HCT116 (cell line): ENCODE data around the gene LY9. TPM values are rescaled to one million over a fixed set of nuclear protein-coding genes. Genes with fewer than 3 reads are reported as not detected.

Experiments
- ATAC-seq: fragments of 200-7000 bp; cut with Tn5 transposase; 2 replicates; pipeline ENCODE4 v1.9.1; 2020; ENCODE audit warnings: mild to moderate bottlenecking, moderate library complexity
- BruUV-seq: library from RNA; stranded (reverse); fragments of 400-500 nt; replicated peaks from 2 replicates; lab custom pipeline; 2021; lab: Mats Ljungman, UMichigan
- CTCF ChIA-PET: fragments of 300-600 bp; sonication (Branson Sonifier 250); formaldehyde crosslinking; loops from one replicate; lab custom pipeline; 2021; ENCODE audit warnings: antibody characterized with exemption; lab: Charles Lee
- POLR2A ChIA-PET: fragments of 300-600, 350-600 bp; sonication (Branson Sonifier 250); formaldehyde crosslinking; loops from one replicate; lab custom pipeline; 2021; ENCODE audit warnings: antibody characterized with exemption; lab: Charles Lee
- RAD21 ChIA-PET, 2 experiments: fragments of 300-600 bp; sonication (Branson Sonifier 250); formaldehyde crosslinking; loops; one replicate each; lab custom pipeline; 2023; ENCODE audit warnings: low total read pairs in 2 of 2; ENCODE audit not compliant: uncharacterized antibody in 2 of 2, unreplicated experiment in 2 of 2, low non-redundant PET in 1 of 2; lab: Charles Lee
- DNase-seq: peaks from one replicate; pipeline ENCODE4 v3.0.0-alpha.2; 2010; ENCODE audit warnings: low read depth, low spot score
- H2AFZ ChIP-seq: fragments of 200-600 bp; shearing (Covaris generic), sonication (generic); 2 replicates; pipeline ENCODE4 v1.6.1; 2017; ENCODE audit warnings: low read depth, mixed run types, mixed read lengths, antibody characterized with exemption, low read length; ENCODE audit not compliant: poor library complexity, severe bottlenecking
- H3K27ac ChIP-seq: 2 replicates; pipeline ENCODE4 v1.5.1; 2012; ENCODE audit warnings: low read depth, low read length
- H3K27me3 ChIP-seq: fragments of 200-600 bp; sonication (generic); 2 replicates; pipeline ENCODE4 v1.6.1; 2016; ENCODE audit warnings: mixed run types, low read length, mixed read lengths; ENCODE audit not compliant: insufficient read depth
- H3K36me3 ChIP-seq, 2 experiments: fragments of 200-500 bp in 1 of 2; fragments of 200-600 bp in 1 of 2; sonication (Bioruptor generic) in 1 of 2; sonication (generic) in 1 of 2; 2 replicates each; pipeline versions ENCODE4 v1.5.1 to v1.6.1; 2014 to 2016; ENCODE audit warnings: low read length in 2 of 2, inconsistent platforms in 1 of 2, mixed read lengths in 1 of 2, mixed run types in 1 of 2; ENCODE audit not compliant: insufficient read depth in 2 of 2, control insufficient read depth in 1 of 2
- H3K4me1 ChIP-seq, 2 experiments: fragments of 200-600 bp in 1 of 2; sonication (generic) in 1 of 2; 2 replicates each; pipeline versions ENCODE4 v1.5.1 to v1.6.1; 2012 to 2017; ENCODE audit warnings: low read length in 2 of 2, inconsistent platforms in 1 of 2, mild to moderate bottlenecking in 1 of 2, mixed read lengths in 1 of 2, mixed run types in 1 of 2, moderate library complexity in 1 of 2; ENCODE audit not compliant: insufficient read depth in 2 of 2, control insufficient read depth in 1 of 2
- H3K4me2 ChIP-seq: fragments of 200-600 bp; sonication (generic); 2 replicates; pipeline ENCODE4 v1.6.1; 2017; ENCODE audit warnings: mixed run types, low read length, mixed read lengths
- H3K4me3 ChIP-seq, 2 experiments: fragments of 200-600 bp in 1 of 2; sonication (generic) in 1 of 2; replicated peaks in 1 of 2; 2 replicates each; pipeline ENCODE4 v1.5.1; 2011 to 2016; ENCODE audit warnings: low read length in 2 of 2, control low read depth in 1 of 2, low read depth in 1 of 2, mild to moderate bottlenecking in 1 of 2, mixed read lengths in 1 of 2, mixed run types in 1 of 2
- H3K79me2 ChIP-seq: fragments of 200-600 bp; sonication (generic); 2 replicates; pipeline ENCODE4 v1.6.1; 2017; ENCODE audit warnings: mild to moderate bottlenecking, mixed run types, low read length, moderate library complexity, mixed read lengths; ENCODE audit not compliant: insufficient read depth
- H3K9ac ChIP-seq: fragments of 200-600 bp; sonication (generic); 2 replicates; pipeline ENCODE4 v1.6.1; 2016; ENCODE audit warnings: low read length, mixed read lengths
- H3K9me2 ChIP-seq: fragments of 200-600 bp; sonication (generic), shearing (Covaris generic); 2 replicates; pipeline ENCODE4 v1.6.1; 2017; ENCODE audit warnings: mixed run types, mild to moderate bottlenecking, moderate library complexity; ENCODE audit not compliant: insufficient read depth
- H3K9me3 ChIP-seq, 2 experiments: fragments of 200-500 bp in 1 of 2; fragments of 200-600 bp in 1 of 2; sonication (Bioruptor generic) in 1 of 2; sonication (generic) in 1 of 2; 2 replicates each; pipeline ENCODE4 v1.6.1; 2014 to 2017; ENCODE audit warnings: low read length in 2 of 2, mixed read lengths in 2 of 2, inconsistent platforms in 1 of 2, low read depth in 1 of 2, mild to moderate bottlenecking in 1 of 2, mixed run types in 1 of 2, moderate library complexity in 1 of 2; ENCODE audit not compliant: control insufficient read depth in 1 of 2, insufficient read depth in 1 of 2
- H4K20me1 ChIP-seq: fragments of 200-600 bp; sonication (generic), shearing (Covaris generic); 2 replicates; pipeline ENCODE4 v1.6.1; 2017; ENCODE audit warnings: mixed run types, mild to moderate bottlenecking, moderate library complexity; ENCODE audit not compliant: insufficient read depth
- CEBPB ChIP-seq: IDR thresholded peaks from 2 replicates; pipeline ENCODE4 v1.6.1; 2012; ENCODE audit warnings: low read depth
- ELF1 ChIP-seq: IDR thresholded peaks from 2 replicates; pipeline ENCODE4 v1.6.1; 2012; ENCODE audit warnings: low read depth, borderline replicate concordance
- EZH2 ChIP-seq: fragments of 200-600 bp; sonication (generic); IDR thresholded peaks from 2 replicates; pipeline ENCODE4 v1.6.1; 2017; ENCODE audit warnings: antibody characterized with exemption, mixed run types
- EZH2phosphoT487 ChIP-seq: fragments of 200-600 bp; IDR thresholded peaks from 2 replicates; pipeline ENCODE4 v1.6.1; 2018; ENCODE audit warnings: antibody characterized with exemption, borderline replicate concordance
- FOSL1 ChIP-seq: IDR thresholded peaks from 2 replicates; pipeline ENCODE4 v1.6.1; 2012; ENCODE audit warnings: low read depth
- JUND ChIP-seq: IDR thresholded peaks from 2 replicates; pipeline ENCODE4 v1.6.1; 2012
- POLR2A ChIP-seq: IDR thresholded peaks from 2 replicates; pipeline ENCODE4 v1.7.0; 2011; ENCODE audit warnings: borderline replicate concordance; ENCODE audit not compliant: insufficient read depth, insufficient read length; ENCODE audit errors: extremely low read depth
- POLR2AphosphoS5 ChIP-seq: IDR thresholded peaks from 2 replicates; pipeline ENCODE4 v1.6.1; 2011; ENCODE audit warnings: mild to moderate bottlenecking, low read depth, low read length, moderate library complexity
- RAD21 ChIP-seq: IDR thresholded peaks from 2 replicates; pipeline ENCODE4 v1.6.1; 2012; ENCODE audit warnings: low read depth, mild to moderate bottlenecking
- REST ChIP-seq: IDR thresholded peaks from 2 replicates; pipeline ENCODE4 v1.6.1; 2012; ENCODE audit warnings: low read depth
- SIN3A ChIP-seq: IDR thresholded peaks from 2 replicates; pipeline ENCODE4 v1.6.1; 2012; ENCODE audit warnings: low read depth
- SP1 ChIP-seq: IDR thresholded peaks from 2 replicates; pipeline ENCODE4 v1.6.1; 2012; ENCODE audit warnings: low read depth
- YY1 ChIP-seq: IDR thresholded peaks from 2 replicates; pipeline ENCODE4 v1.6.1; 2011; ENCODE audit warnings: low read length, low read depth, moderate library complexity, mild to moderate bottlenecking; ENCODE audit not compliant: insufficient replicate concordance; ENCODE audit errors: extremely low read depth
- intact Hi-C: fragments of 100-400 bp; cut with micrococcal nuclease; formaldehyde crosslinking; loops from 2 replicates; pipeline ENCODE4 v1.10.0; 2022
- total RNA-seq: library from RNA; stranded (reverse); gene quantifications from one replicate; pipeline ENCODE4 v1.2.1, GENCODE V29; 2021; ENCODE audit not compliant: unreplicated experiment
- TF ChIP-seq, protein P1 (sequence below): IDR thresholded peaks from 2 replicates; pipeline ENCODE4 v1.6.1; 2012
- TF ChIP-seq, protein P2 (sequence below): IDR thresholded peaks from 2 replicates; pipeline ENCODE4 v1.6.1; 2011; ENCODE audit warnings: mild to moderate bottlenecking, low read length, moderate library complexity; ENCODE audit not compliant: insufficient replicate concordance; ENCODE audit errors: extremely low read depth
- TF ChIP-seq, protein P3 (sequence below), 3 experiments: fragments of 200-600 bp in 1 of 3; sonication (generic) in 1 of 3; IDR thresholded peaks in 2 of 3; conservative IDR thresholded peaks in 1 of 3; 2 replicates each; pipeline ENCODE4 v1.5.1; 2012 to 2017; ENCODE audit warnings: low read depth in 2 of 3, low read length in 2 of 3, antibody characterized with exemption in 1 of 3, borderline replicate concordance in 1 of 3, control low read depth in 1 of 3, mild to moderate bottlenecking in 1 of 3, mixed read lengths in 1 of 3, mixed run types in 1 of 3, moderate library complexity in 1 of 3; ENCODE audit not compliant: insufficient read depth in 1 of 3

The LY9 gene
- total RNA-seq, 1 experiment from 2014 or later: 0.22 TPM

- no peak overlapping the region for H3K4me3 ChIP-seq
- H3K9ac ChIP-seq: no peak overlapping the region
- intact Hi-C loops: no loop called here
- no peaks in the 10 kb centered on the region for H3K36me3 ChIP-seq
- H3K9me3 ChIP-seq: no peaks in the 10 kb centered on the region
- DNase-seq (no peak), ATAC-seq (no peak)
- no peaks in the 10 kb centered on the region for H3K79me2 ChIP-seq
- RAD21 ChIA-PET: no interaction called here
- peaks cover 7% of the 10 kb centered on the region; the same call in 1 of the 2 replicates for H3K27me3 ChIP-seq
- no peak overlapping the region for H3K4me2 ChIP-seq
- CTCF ChIA-PET: no interaction called here
- H4K20me1 ChIP-seq: no peaks in the 10 kb centered on the region
- H3K4me1 ChIP-seq: no peaks in the 10 kb centered on the region; a peak in 1 of 4 replicates
- no peak for TF ChIP-seq POLR2AphosphoS5
- TF ChIP-seq, protein P1, sequence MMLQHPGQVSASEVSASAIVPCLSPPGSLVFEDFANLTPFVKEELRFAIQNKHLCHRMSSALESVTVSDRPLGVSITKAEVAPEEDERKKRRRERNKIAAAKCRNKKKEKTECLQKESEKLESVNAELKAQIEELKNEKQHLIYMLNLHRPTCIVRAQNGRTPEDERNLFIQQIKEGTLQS: no peak
- no peak for TF ChIP-seq RAD21
- no peak for TF ChIP-seq REST
- no peak for TF ChIP-seq CEBPB
- TF ChIP-seq EZH2: no peak
- no peak for TF ChIP-seq POLR2A
- TF ChIP-seq, protein P2, sequence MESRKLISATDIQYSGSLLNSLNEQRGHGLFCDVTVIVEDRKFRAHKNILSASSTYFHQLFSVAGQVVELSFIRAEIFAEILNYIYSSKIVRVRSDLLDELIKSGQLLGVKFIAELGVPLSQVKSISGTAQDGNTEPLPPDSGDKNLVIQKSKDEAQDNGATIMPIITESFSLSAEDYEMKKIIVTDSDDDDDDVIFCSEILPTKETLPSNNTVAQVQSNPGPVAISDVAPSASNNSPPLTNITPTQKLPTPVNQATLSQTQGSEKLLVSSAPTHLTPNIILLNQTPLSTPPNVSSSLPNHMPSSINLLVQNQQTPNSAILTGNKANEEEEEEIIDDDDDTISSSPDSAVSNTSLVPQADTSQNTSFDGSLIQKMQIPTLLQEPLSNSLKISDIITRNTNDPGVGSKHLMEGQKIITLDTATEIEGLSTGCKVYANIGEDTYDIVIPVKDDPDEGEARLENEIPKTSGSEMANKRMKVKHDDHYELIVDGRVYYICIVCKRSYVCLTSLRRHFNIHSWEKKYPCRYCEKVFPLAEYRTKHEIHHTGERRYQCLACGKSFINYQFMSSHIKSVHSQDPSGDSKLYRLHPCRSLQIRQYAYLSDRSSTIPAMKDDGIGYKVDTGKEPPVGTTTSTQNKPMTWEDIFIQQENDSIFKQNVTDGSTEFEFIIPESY: no peak
- TF ChIP-seq ELF1: no peak
- no peak for TF ChIP-seq JUND
- no peak for TF ChIP-seq SIN3A
- TF ChIP-seq, protein P3, sequence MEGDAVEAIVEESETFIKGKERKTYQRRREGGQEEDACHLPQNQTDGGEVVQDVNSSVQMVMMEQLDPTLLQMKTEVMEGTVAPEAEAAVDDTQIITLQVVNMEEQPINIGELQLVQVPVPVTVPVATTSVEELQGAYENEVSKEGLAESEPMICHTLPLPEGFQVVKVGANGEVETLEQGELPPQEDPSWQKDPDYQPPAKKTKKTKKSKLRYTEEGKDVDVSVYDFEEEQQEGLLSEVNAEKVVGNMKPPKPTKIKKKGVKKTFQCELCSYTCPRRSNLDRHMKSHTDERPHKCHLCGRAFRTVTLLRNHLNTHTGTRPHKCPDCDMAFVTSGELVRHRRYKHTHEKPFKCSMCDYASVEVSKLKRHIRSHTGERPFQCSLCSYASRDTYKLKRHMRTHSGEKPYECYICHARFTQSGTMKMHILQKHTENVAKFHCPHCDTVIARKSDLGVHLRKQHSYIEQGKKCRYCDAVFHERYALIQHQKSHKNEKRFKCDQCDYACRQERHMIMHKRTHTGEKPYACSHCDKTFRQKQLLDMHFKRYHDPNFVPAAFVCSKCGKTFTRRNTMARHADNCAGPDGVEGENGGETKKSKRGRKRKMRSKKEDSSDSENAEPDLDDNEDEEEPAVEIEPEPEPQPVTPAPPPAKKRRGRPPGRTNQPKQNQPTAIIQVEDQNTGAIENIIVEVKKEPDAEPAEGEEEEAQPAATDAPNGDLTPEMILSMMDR (IDR thresholded peaks at IDR 0.05 in 2 of 3, conservative IDR thresholded peaks at IDR 0.05 in 1 of 3; ENCODE audit: borderline replicate concordance in 1 of 3, insufficient read depth in 1 of 3, low read depth in 2 of 3, low read length in 2 of 3): no peak
- TF ChIP-seq EZH2phosphoT487: no peak
- no peak for TF ChIP-seq FOSL1
- TF ChIP-seq SP1: no peak
- no peak for TF ChIP-seq YY1
- no TSS peak for BruUV-seq
- no peak overlapping the region for H3K27ac ChIP-seq
- POLR2A ChIA-PET: no interaction called here
- no peak overlapping the region for H2AFZ ChIP-seq
- H3K9me2 ChIP-seq: no peaks in the 10 kb centered on the region
Observed at GRCh38 chr1:160750608-160751007, 45.4 kb upstream of the LY9 start.
